Mucosa of rectum (tissue), 2 donors: ENCODE results near the gene CRHR1.

Experiments
- H3K27ac ChIP-seq, 2 donors: one replicate each; pipeline ENCODE4 v1.7.0; 2013; ENCODE audit warnings: inconsistent platforms in 2 of 2, low read depth in 2 of 2, low read length in 2 of 2
- H3K27me3 ChIP-seq, 2 donors: one replicate each; pipeline ENCODE4 v1.7.0; 2013; ENCODE audit warnings: low read length in 2 of 2; ENCODE audit not compliant: control insufficient read depth in 2 of 2, insufficient read depth in 2 of 2
- H3K36me3 ChIP-seq, 2 donors: one replicate each; pipeline ENCODE4 v1.7.0; 2013; ENCODE audit warnings: low read length in 2 of 2; ENCODE audit not compliant: control insufficient read depth in 2 of 2, insufficient read depth in 2 of 2
- H3K4me1 ChIP-seq, 2 donors: one replicate each; pipeline ENCODE4 v1.7.0; 2013; ENCODE audit warnings: low read length in 2 of 2, mild to moderate bottlenecking in 1 of 2; ENCODE audit not compliant: control insufficient read depth in 2 of 2, insufficient read depth in 2 of 2
- H3K4me3 ChIP-seq, 2 donors: one replicate each; pipeline ENCODE4 v1.7.0; 2013; ENCODE audit warnings: low read length in 2 of 2
- H3K9ac ChIP-seq, 2 donors: one replicate each; pipeline ENCODE4 v1.7.0; 2013; ENCODE audit warnings: low read length in 2 of 2, low read depth in 1 of 2, mild to moderate bottlenecking in 1 of 2
- H3K9me3 ChIP-seq, 2 donors: one replicate each; pipeline ENCODE4 v1.7.0; 2013; ENCODE audit warnings: low read length in 2 of 2; ENCODE audit not compliant: control insufficient read depth in 2 of 2
- donor health status: healthy.
- donor health status: Normal muscosa, but diverticular disease.

The CRHR1 gene

GRCh38 chr17:45794840-45795239, 10.7 kb downstream of the CRHR1 start:
- no peaks in the 10 kb centered on the region for H3K9me3 ChIP-seq
- no peaks in the 10 kb centered on the region for H3K4me1 ChIP-seq
- peaks cover 26 to 31% of the 10 kb centered on the region in 2 donors for H3K27me3 ChIP-seq
- no peak overlapping the region for H3K9ac ChIP-seq
- no peak overlapping the region for H3K4me3 ChIP-seq
- no peak overlapping the region for H3K27ac ChIP-seq
- H3K36me3 ChIP-seq: no peaks in the 10 kb centered on the region

GRCh38 chr17:45800816-45801215, 16.7 kb downstream of the CRHR1 start:
- Histone ChIP-seq H3K9me3 (no peaks in the 10 kb centered on the region), H3K27me3 (peaks cover 0 to 6% of the 10 kb centered on the region in 2 donors), H3K27ac (no peak overlapping the region), H3K4me3 (no peak overlapping the region), H3K36me3 (no peaks in the 10 kb centered on the region), H3K4me1 (no peaks in the 10 kb centered on the region), H3K9ac (no peak overlapping the region)

DNA sequence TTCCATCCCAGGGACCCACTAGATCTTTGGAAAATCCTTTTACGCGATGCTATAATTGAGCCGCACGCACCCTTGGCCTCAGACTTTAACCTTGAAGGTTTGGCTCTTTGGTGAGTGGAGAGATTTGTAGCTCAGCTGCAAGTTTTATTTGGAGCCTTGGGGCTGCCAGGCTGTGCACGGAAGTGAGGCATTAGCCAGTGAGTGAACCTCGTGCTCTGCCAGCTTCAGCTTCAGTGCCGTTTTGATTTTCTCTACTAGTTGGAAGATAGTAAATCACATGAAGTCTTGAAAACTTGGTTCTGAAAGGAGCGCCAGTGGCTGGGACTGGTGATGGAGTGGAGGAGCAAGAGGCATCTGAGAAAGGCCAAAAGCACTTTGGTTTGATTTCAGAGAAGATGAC, 17.3 kb downstream of the CRHR1 start:
- Histone ChIP-seq H3K36me3 (no peaks in the 10 kb centered on the region), H3K4me3 (no peak overlapping the region), H3K4me1 (no peaks in the 10 kb centered on the region), H3K9ac (no peak overlapping the region), H3K27ac (no peak overlapping the region), H3K27me3 (peaks cover 0 to 6% of the 10 kb centered on the region in 2 donors), H3K9me3 (no peaks in the 10 kb centered on the region)

DNA sequence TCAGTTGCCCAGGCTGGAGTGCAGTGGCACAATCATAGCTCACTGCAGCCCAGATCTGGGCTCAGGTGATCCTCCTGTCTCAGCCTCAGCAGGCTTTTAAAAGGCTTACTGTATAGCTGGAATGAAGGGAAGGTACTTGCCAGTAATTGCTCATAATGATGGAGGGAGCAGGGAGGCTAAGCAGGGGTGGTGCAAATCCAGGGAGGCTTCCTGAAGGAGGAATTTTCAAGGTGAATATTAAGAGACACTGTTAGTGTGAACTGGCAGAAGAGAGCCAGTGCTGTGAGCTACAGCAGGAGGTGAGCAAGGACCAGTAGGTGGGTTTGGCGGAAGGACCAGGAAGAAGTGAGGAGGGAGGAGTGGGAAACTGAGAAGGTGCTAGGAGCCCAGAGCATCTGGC, 24.7 kb downstream of the CRHR1 start:
- Histone ChIP-seq H3K27ac (no peak overlapping the region), H3K9ac (no peak overlapping the region), H3K27me3 (peaks cover 0 to 2% of the 10 kb centered on the region in 2 donors), H3K4me3 (no peak overlapping the region), H3K4me1 (no peaks in the 10 kb centered on the region), H3K9me3 (no peaks in the 10 kb centered on the region), H3K36me3 (no peaks in the 10 kb centered on the region)

DNA sequence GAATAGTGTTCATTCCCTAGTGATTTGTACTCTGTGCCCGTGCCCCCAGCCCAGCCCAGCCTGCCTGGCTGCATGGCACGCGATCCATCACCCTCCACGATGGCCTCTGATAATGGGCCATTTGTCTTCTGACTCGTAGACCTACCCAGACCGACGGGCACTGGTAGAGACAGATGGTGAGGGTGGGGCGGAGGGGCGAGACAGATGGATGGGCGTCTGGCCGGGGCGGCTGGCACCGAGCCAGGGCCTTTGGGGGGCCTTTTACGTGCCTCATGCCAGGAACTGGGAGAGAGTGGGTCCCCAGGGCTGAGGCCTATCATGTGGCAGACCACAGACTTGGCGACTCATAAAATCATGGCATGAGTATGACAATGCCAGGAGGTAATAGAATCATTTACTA, 25.4 kb downstream of the CRHR1 start:
- H3K9me3 ChIP-seq: no peaks in the 10 kb centered on the region
- H3K27me3 ChIP-seq: peaks cover 0 to 2% of the 10 kb centered on the region in 2 donors
- H3K4me1 ChIP-seq: no peaks in the 10 kb centered on the region
- no peak overlapping the region for H3K9ac ChIP-seq
- no peak overlapping the region for H3K4me3 ChIP-seq
- H3K36me3 ChIP-seq: no peaks in the 10 kb centered on the region
- no peak overlapping the region for H3K27ac ChIP-seq

- Histone ChIP-seq H3K4me3 (no peak overlapping the region), H3K4me1 (no peaks in the 10 kb centered on the region), H3K27ac (no peak overlapping the region), H3K36me3 (no peaks in the 10 kb centered on the region), H3K9ac (no peak overlapping the region), H3K9me3 (no peaks in the 10 kb centered on the region), H3K27me3 (no peaks in the 10 kb centered on the region)
These were observed 28.0 kb downstream of the CRHR1 start for GRCh38 chr17:45812102-45812501.

- Histone ChIP-seq H3K4me3 (no peak overlapping the region), H3K27ac (no peak overlapping the region), H3K4me1 (no peaks in the 10 kb centered on the region), H3K9me3 (no peaks in the 10 kb centered on the region), H3K9ac (no peak overlapping the region), H3K36me3 (no peaks in the 10 kb centered on the region), H3K27me3 (no peaks in the 10 kb centered on the region)
These were observed 29.1 kb downstream of the CRHR1 start for GRCh38 chr17:45813048-45813725.

DNA sequence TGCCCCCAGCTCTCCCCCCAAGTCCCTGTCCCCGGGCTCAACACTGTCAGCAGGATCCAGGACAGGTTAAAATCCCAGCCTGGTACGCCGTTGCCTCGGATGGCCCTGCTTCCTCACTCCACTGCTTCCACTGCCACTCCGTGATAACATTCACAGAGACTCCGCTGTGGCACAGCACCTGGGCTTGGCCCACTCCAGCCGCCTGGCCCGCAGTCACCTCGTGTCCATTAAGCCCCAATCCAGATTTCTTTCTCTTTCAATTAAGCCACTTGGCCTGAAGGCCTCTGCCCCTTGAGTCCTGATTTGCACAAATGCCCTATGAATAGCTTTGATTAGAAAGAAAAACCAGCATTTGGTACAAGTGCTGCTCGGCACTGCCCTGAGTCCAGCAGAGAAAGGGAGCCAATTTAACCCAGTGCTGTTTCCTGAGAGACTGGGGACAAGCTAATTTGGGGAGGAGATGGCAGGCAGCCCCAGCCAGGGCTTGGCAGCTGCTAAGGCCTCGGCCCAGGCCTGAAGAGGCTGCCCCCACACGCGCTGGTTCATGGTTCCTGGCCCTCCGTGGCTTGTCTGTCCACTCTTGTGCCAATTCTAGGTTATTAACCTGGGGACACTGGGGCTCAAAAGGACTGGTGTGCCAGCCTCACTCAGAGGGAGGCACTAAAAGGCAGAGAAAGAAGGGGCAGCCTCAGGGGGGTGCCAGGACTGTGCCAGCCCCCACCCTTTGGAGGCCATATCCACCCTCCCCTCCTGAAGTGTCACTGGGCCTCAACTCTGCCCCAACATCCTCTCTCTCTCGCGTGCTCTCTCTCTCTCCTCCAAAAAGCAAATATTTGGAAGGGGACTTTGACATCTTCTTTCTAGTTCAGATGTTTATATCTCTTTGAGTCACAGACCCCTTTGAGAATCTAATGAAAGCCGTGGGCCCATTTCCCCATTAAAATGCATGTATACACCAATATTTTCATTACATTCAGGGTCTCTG, 30.8 kb downstream of the CRHR1 start:
- Histone ChIP-seq H3K4me3 (no peak overlapping the region), H3K27me3 (no peaks in the 10 kb centered on the region), H3K9ac (no peak overlapping the region), H3K9me3 (no peaks in the 10 kb centered on the region), H3K36me3 (no peaks in the 10 kb centered on the region), H3K4me1 (no peaks in the 10 kb centered on the region), H3K27ac (no peak overlapping the region)

- Histone ChIP-seq H3K9ac (no peak overlapping the region), H3K36me3 (no peaks in the 10 kb centered on the region), H3K4me1 (no peaks in the 10 kb centered on the region), H3K4me3 (no peak overlapping the region), H3K27ac (no peak overlapping the region), H3K27me3 (no peaks in the 10 kb centered on the region), H3K9me3 (no peaks in the 10 kb centered on the region)
These were observed 31.6 kb downstream of the CRHR1 start for GRCh38 chr17:45815752-45816151.

GRCh38 chr17:45818041-45818440, 33.9 kb downstream of the CRHR1 start:
- H3K9me3 ChIP-seq: no peaks in the 10 kb centered on the region
- H3K27me3 ChIP-seq: no peaks in the 10 kb centered on the region
- no peak overlapping the region for H3K4me3 ChIP-seq
- no peaks in the 10 kb centered on the region for H3K36me3 ChIP-seq
- no peaks in the 10 kb centered on the region for H3K4me1 ChIP-seq
- no peak overlapping the region for H3K9ac ChIP-seq
- H3K27ac ChIP-seq: no peak overlapping the region
